ENCODE data around the gene TMEM72. TPM values are rescaled to one million over a fixed set of nuclear protein-coding genes. Genes with fewer than 3 reads are reported as not detected.
A peak's percentile ranks its signal among the peaks of the same experiment; 100 is the strongest.

TMEM72 gene
- total RNA-seq, 1 experiment from 2014 or later = not detected

GRCh38 chr10:44955413-44956070 is 44.4 kb downstream of the TMEM72 start:
- H3K27me3 ChIP-seq = no peaks in the 10 kb centered on the region
- no peaks in the 10 kb centered on the region for H3K9me3 ChIP-seq
- no peak overlapping the region for H3K4me3 ChIP-seq
- DNase-seq = no peak
- no peaks in the 10 kb centered on the region for H3K36me3 ChIP-seq

GRCh38 chr10:44956226-44956625 is 45.1 kb downstream of the TMEM72 start:
- no peak for DNase-seq
- Histone ChIP-seq H3K4me3 (no peak overlapping the region), H3K9me3 (no peaks in the 10 kb centered on the region), H3K36me3 (no peaks in the 10 kb centered on the region), H3K27me3 (no peaks in the 10 kb centered on the region)

GRCh38 chr10:44956717-44957706 is 45.9 kb downstream of the TMEM72 start:
- DNase-seq = no peak
- Histone ChIP-seq H3K27me3 (no peaks in the 10 kb centered on the region), H3K9me3 (no peaks in the 10 kb centered on the region), H3K36me3 (no peaks in the 10 kb centered on the region), H3K4me3 (no peak overlapping the region)

- Histone ChIP-seq H3K9me3 (no peaks in the 10 kb centered on the region), H3K36me3 (no peaks in the 10 kb centered on the region), H3K4me3 (peak overlapping the region; percentile 84), H3K27me3 (no peaks in the 10 kb centered on the region)
- DNase-seq = peak; percentile 36
Measured at GRCh38 chr10:44958196-44958897, 47.2 kb downstream of the TMEM72 start.

GRCh38 chr10:44958898-44959246 is 47.7 kb downstream of the TMEM72 start:
- DNase-seq = no peak
- Histone ChIP-seq H3K4me3 (peak overlapping the region; percentile 84), H3K9me3 (no peaks in the 10 kb centered on the region), H3K36me3 (no peaks in the 10 kb centered on the region), H3K27me3 (no peaks in the 10 kb centered on the region)

- no peaks in the 10 kb centered on the region for H3K36me3 ChIP-seq
- no peaks in the 10 kb centered on the region for H3K9me3 ChIP-seq
- peak; percentile 88 for DNase-seq
- H3K4me3 ChIP-seq = peak within 1 kb of the TSS; percentile 84
- H3K27me3 ChIP-seq = no peaks in the 10 kb centered on the region
Measured at GRCh38 chr10:44959247-44960087, 48.3 kb downstream of the TMEM72 start, which contains the start of gene RASSF4. Gene RASSF4, plus strand, starts transcription at chr10:44959802. Its CDS starts 10,401 bp downstream, at chr10:44970203.

- H3K36me3 ChIP-seq = no peaks in the 10 kb centered on the region
- H3K9me3 ChIP-seq = no peaks in the 10 kb centered on the region
- DNase-seq = no peak
- peak overlapping the region; percentile 84 for H3K4me3 ChIP-seq
- H3K27me3 ChIP-seq = no peaks in the 10 kb centered on the region
Measured at GRCh38 chr10:44960088-44960460, 48.9 kb downstream of the TMEM72 start.

GRCh38 chr10:44960482-44961229 is 49.5 kb downstream of the TMEM72 start:
- H3K4me3 ChIP-seq = no peak overlapping the region
- no peaks in the 10 kb centered on the region for H3K9me3 ChIP-seq
- no peaks in the 10 kb centered on the region for H3K36me3 ChIP-seq
- DNase-seq = no peak
- no peaks in the 10 kb centered on the region for H3K27me3 ChIP-seq

GRCh38 chr10:44961230-44961571 is 50.1 kb downstream of the TMEM72 start:
- no peaks in the 10 kb centered on the region for H3K36me3 ChIP-seq
- H3K9me3 ChIP-seq = no peaks in the 10 kb centered on the region
- no peaks in the 10 kb centered on the region for H3K27me3 ChIP-seq
- no peak overlapping the region for H3K4me3 ChIP-seq
- DNase-seq = no peak

- Histone ChIP-seq H3K27me3 (no peaks in the 10 kb centered on the region), H3K9me3 (no peaks in the 10 kb centered on the region), H3K4me3 (no peak overlapping the region), H3K36me3 (no peaks in the 10 kb centered on the region)
- DNase-seq = no peak
Measured at GRCh38 chr10:44961931-44962750, 51.0 kb downstream of the TMEM72 start.

GRCh38 chr10:44962870-44963738 is 52.0 kb downstream of the TMEM72 start:
- Histone ChIP-seq H3K4me3 (no peak overlapping the region), H3K36me3 (no peaks in the 10 kb centered on the region), H3K9me3 (no peaks in the 10 kb centered on the region), H3K27me3 (no peaks in the 10 kb centered on the region)
- no peak for DNase-seq

GRCh38 chr10:44963772-44964633 is 52.9 kb downstream of the TMEM72 start:
- no peak overlapping the region for H3K4me3 ChIP-seq
- H3K27me3 ChIP-seq = no peaks in the 10 kb centered on the region
- no peaks in the 10 kb centered on the region for H3K9me3 ChIP-seq
- DNase-seq = no peak
- no peaks in the 10 kb centered on the region for H3K36me3 ChIP-seq

GRCh38 chr10:44965104-44965503 is 54.0 kb downstream of the TMEM72 start:
- no peak for DNase-seq
- H3K4me3 ChIP-seq = no peak overlapping the region
- H3K27me3 ChIP-seq = no peaks in the 10 kb centered on the region
- H3K9me3 ChIP-seq = no peaks in the 10 kb centered on the region
- no peaks in the 10 kb centered on the region for H3K36me3 ChIP-seq
